Large intestine (tissue), 12 donors: ENCODE measurements around the gene STK39. TPM values are rescaled to one million over a fixed set of nuclear protein-coding genes. Genes with fewer than 3 reads are reported as not detected.
A peak's percentile ranks its signal among the peaks of the same experiment; 100 is the strongest.

Experiments
- DNase-seq, 2 donors: peaks; one replicate each; pipeline versions ENCODE4 v3.0.0 to v3.0.0-alpha.2; 2013
- H3K27ac ChIP-seq: one replicate; pipeline ENCODE4 v1.5.1; 2013; ENCODE audit warnings: low read length
- H3K27me3 ChIP-seq: 2 replicates; pipeline ENCODE4 v1.6.1; 2013; ENCODE audit warnings: low read length; ENCODE audit not compliant: control insufficient read depth, insufficient read depth
- H3K36me3 ChIP-seq: 2 replicates; pipeline ENCODE4 v1.6.1; 2013; ENCODE audit warnings: low read length; ENCODE audit not compliant: control insufficient read depth, insufficient read depth
- H3K4me1 ChIP-seq: one replicate; pipeline ENCODE4 v1.6.1; 2013; ENCODE audit warnings: low read length; ENCODE audit not compliant: control insufficient read depth, insufficient read depth
- H3K4me3 ChIP-seq: one replicate; pipeline ENCODE4 v1.5.1; 2013; ENCODE audit warnings: low read length
- H3K9me3 ChIP-seq: one replicate; pipeline ENCODE4 v1.6.1; 2013; ENCODE audit warnings: mild to moderate bottlenecking, low read depth, low read length, moderate library complexity; ENCODE audit not compliant: control insufficient read depth
- WGBS: methylation state at CpG from one replicate; pipeline ENCODE4 v1.1.5; 2013; ENCODE audit warnings: low lambda C conversion rate; ENCODE audit not compliant: insufficient coverage; 5-methylcytosine and 5-hydroxymethylcytosine counted together
- long read RNA-seq, 11 donors: transcript quantifications; one replicate each; lab custom pipeline, GENCODE V29; 2026
- polyA plus RNA-seq: library from polyadenylated mRNA; unstranded; fragments of 120-200 nt; gene quantifications from one replicate; pipeline ENCODE4 v1.2.1, GENCODE V29; 2013

STK39 gene
- 22.4 TPM for polyA plus RNA-seq
- long read RNA-seq, donor 1, partial matches to known transcripts = 0 of 2 reads
- long read RNA-seq, donor 1, other reads (novel, unspliced or antisense) = 0 of 2 reads
- long read RNA-seq, donor 2, partial matches to known transcripts = 13 of 17 reads
- long read RNA-seq, donor 2, other reads (novel, unspliced or antisense) = 0 of 17 reads
- long read RNA-seq, donor 3 = 0 reads
- long read RNA-seq, donor 4 = 0 reads
- long read RNA-seq, donor 5, partial matches to known transcripts = 0 of 3 reads
- long read RNA-seq, donor 5, other reads (novel, unspliced or antisense) = 0 of 3 reads
- long read RNA-seq, donor 6, transcript STK39-201 (18 exons, 3,820 nt) = major isoform, 5 of 18 reads
- long read RNA-seq, donor 6, partial matches to known transcripts = 13 of 18 reads
- long read RNA-seq, donor 6, other reads (novel, unspliced or antisense) = 0 of 18 reads
- long read RNA-seq, donor 7 = 0 reads
- long read RNA-seq, donor 8, transcript STK39-201 (18 exons, 3,820 nt) = major isoform, 5 of 5 reads
- long read RNA-seq, donor 8, partial matches to known transcripts = 0 of 5 reads
- long read RNA-seq, donor 8, other reads (novel, unspliced or antisense) = 0 of 5 reads
- long read RNA-seq, donor 9, partial matches to known transcripts = 10 of 11 reads
- long read RNA-seq, donor 9, other reads (novel, unspliced or antisense) = 0 of 11 reads
- long read RNA-seq, donor 10, partial matches to known transcripts = 0 of 1 reads
- long read RNA-seq, donor 10, other reads (novel, unspliced or antisense) = 0 of 1 reads
- long read RNA-seq, donor 11, partial matches to known transcripts = 0 of 1 reads
- long read RNA-seq, donor 11, other reads (novel, unspliced or antisense) = 0 of 1 reads

- Histone ChIP-seq H3K9me3 (no peaks in the 10 kb centered on the region), H3K27ac (peak within 1 kb of the TSS; percentile 89), H3K4me1 (peaks cover 13% of the 10 kb centered on the region), H3K36me3 (no peaks in the 10 kb centered on the region), H3K27me3 (no peaks in the 10 kb centered on the region), H3K4me3 (peak within 1 kb of the TSS; percentile 78)
- peak; percentile 67 to 91 for DNase-seq
- no CpG with 5 or more reads among the region's 91 CpGs for WGBS
These were observed at the start of gene STK39 for GRCh38 chr2:168247341-168248261. TSS of gene STK39 (minus strand) at chr2:168247595. CDS start at chr2:168247435, 160 bp downstream.

- H3K4me1 ChIP-seq = no peaks in the 10 kb centered on the region
- H3K36me3 ChIP-seq = no peaks in the 10 kb centered on the region
- DNase-seq = peak in 1 of 2 donors; percentile 44
- no peak overlapping the region for H3K4me3 ChIP-seq
- peak overlapping the region; percentile 8 for H3K27ac ChIP-seq
- H3K9me3 ChIP-seq = no peaks in the 10 kb centered on the region
- H3K27me3 ChIP-seq = no peaks in the 10 kb centered on the region
These were observed 47.7 kb upstream of the STK39 start for GRCh38 chr2:168295051-168295450.

- no CpG with 5 or more reads among the region's 2 CpGs for WGBS
These were observed 47.0 kb upstream of the STK39 start for GRCh38 chr2:168294409-168294808.

GRCh38 chr2:168293766-168294165, 46.4 kb upstream of the STK39 start:
- H3K4me3 ChIP-seq = no peak overlapping the region
- H3K9me3 ChIP-seq = no peaks in the 10 kb centered on the region
- DNase-seq = no peak
- H3K27ac ChIP-seq = no peak overlapping the region
- 100% methylated on average over 2 of the region's 4 CpGs for WGBS
- no peaks in the 10 kb centered on the region for H3K27me3 ChIP-seq
- H3K36me3 ChIP-seq = no peaks in the 10 kb centered on the region
- H3K4me1 ChIP-seq = no peaks in the 10 kb centered on the region

More at GRCh38 chr2:168294409-168294808, 47.0 kb upstream of the STK39 start:
- no peaks in the 10 kb centered on the region for H3K9me3 ChIP-seq
- H3K4me1 ChIP-seq = no peaks in the 10 kb centered on the region
- no peaks in the 10 kb centered on the region for H3K27me3 ChIP-seq
- DNase-seq = no peak
- no peak overlapping the region for H3K4me3 ChIP-seq
- no peaks in the 10 kb centered on the region for H3K36me3 ChIP-seq
- no peak overlapping the region for H3K27ac ChIP-seq

GRCh38 chr2:168290391-168290790, 43.0 kb upstream of the STK39 start:
- no peak overlapping the region for H3K4me3 ChIP-seq
- 90% methylated on average over 2 of the region's 7 CpGs for WGBS
- H3K36me3 ChIP-seq = no peaks in the 10 kb centered on the region
- H3K27ac ChIP-seq = no peak overlapping the region
- no peak for DNase-seq
- no peaks in the 10 kb centered on the region for H3K4me1 ChIP-seq
- H3K9me3 ChIP-seq = no peaks in the 10 kb centered on the region
- H3K27me3 ChIP-seq = no peaks in the 10 kb centered on the region

- no peaks in the 10 kb centered on the region for H3K9me3 ChIP-seq
- 89% methylated on average over 6 of the region's 6 CpGs for WGBS
- H3K36me3 ChIP-seq = no peaks in the 10 kb centered on the region
- no peak overlapping the region for H3K4me3 ChIP-seq
- no peaks in the 10 kb centered on the region for H3K27me3 ChIP-seq
- no peak overlapping the region for H3K27ac ChIP-seq
- DNase-seq = peak; percentile 16 to 23
- no peaks in the 10 kb centered on the region for H3K4me1 ChIP-seq
These were observed 42.5 kb upstream of the STK39 start for GRCh38 chr2:168289880-168290279.

- Histone ChIP-seq H3K9me3 (no peaks in the 10 kb centered on the region), H3K4me1 (no peaks in the 10 kb centered on the region), H3K27ac (no peak overlapping the region), H3K27me3 (no peaks in the 10 kb centered on the region), H3K4me3 (no peak overlapping the region), H3K36me3 (no peaks in the 10 kb centered on the region)
- WGBS = no CpG with 5 or more reads among the region's 2 CpGs
- DNase-seq = no peak
These were observed 39.1 kb upstream of the STK39 start for GRCh38 chr2:168286535-168286934.

- no peaks in the 10 kb centered on the region for H3K4me1 ChIP-seq
- DNase-seq = peak in 1 of 2 donors; percentile 63
- no peaks in the 10 kb centered on the region for H3K27me3 ChIP-seq
- WGBS = no CpG with 5 or more reads among the region's 5 CpGs
- no peaks in the 10 kb centered on the region for H3K36me3 ChIP-seq
- no peaks in the 10 kb centered on the region for H3K9me3 ChIP-seq
- no peak overlapping the region for H3K4me3 ChIP-seq
- H3K27ac ChIP-seq = no peak overlapping the region
These were observed 31.1 kb upstream of the STK39 start for GRCh38 chr2:168278424-168278888.

- no peak overlapping the region for H3K27ac ChIP-seq
- no peak for DNase-seq
- no peaks in the 10 kb centered on the region for H3K9me3 ChIP-seq
- H3K4me3 ChIP-seq = no peak overlapping the region
- no CpG with 5 or more reads among the region's 3 CpGs for whole genome bisulfite sequencing
- no peaks in the 10 kb centered on the region for H3K27me3 ChIP-seq
- H3K36me3 ChIP-seq = no peaks in the 10 kb centered on the region
- H3K4me1 ChIP-seq = no peaks in the 10 kb centered on the region
These were observed 29.9 kb upstream of the STK39 start for GRCh38 chr2:168277276-168277675.

- Histone ChIP-seq H3K4me3 (no peak overlapping the region), H3K9me3 (no peaks in the 10 kb centered on the region), H3K36me3 (no peaks in the 10 kb centered on the region), H3K4me1 (no peaks in the 10 kb centered on the region), H3K27me3 (no peaks in the 10 kb centered on the region), H3K27ac (no peak overlapping the region)
- no peak for DNase-seq
- WGBS = no CpG with 5 or more reads among the region's 3 CpGs
These were observed 24.8 kb upstream of the STK39 start for GRCh38 chr2:168272225-168272624.
